H9 (cell line): Measurements from ENCODE around the gene R3HDM4. TPM values are rescaled to one million over a fixed set of nuclear protein-coding genes. Genes with fewer than 3 reads are reported as not detected.
A peak's percentile ranks its signal among the peaks of the same experiment; 100 is the strongest.

Source experiments
- DNase-seq: peaks from one replicate; pipeline ENCODE4 v3.0.0-alpha.2; 2017
- H2AFZ ChIP-seq: one replicate; pipeline ENCODE4 v1.6.1; 2013; ENCODE audit warnings: mild to moderate bottlenecking, low read length, control low read depth, moderate library complexity
- H2AK5ac ChIP-seq: 2 replicates; pipeline ENCODE4 v1.6.1; 2013; ENCODE audit warnings: low read length, control low read depth, mixed read lengths; ENCODE audit not compliant: insufficient read length
- H2BK120ac ChIP-seq: one replicate; pipeline ENCODE4 v1.6.1; 2013; ENCODE audit warnings: low read depth, mild to moderate bottlenecking, low read length, control low read depth, inconsistent platforms; ENCODE audit not compliant: poor library complexity, severe bottlenecking
- H2BK12ac ChIP-seq: 2 replicates; pipeline ENCODE4 v1.6.1; 2013; ENCODE audit warnings: low read length, control low read depth, mixed read lengths, low read depth; ENCODE audit not compliant: insufficient read length
- H2BK15ac ChIP-seq: 2 replicates; pipeline ENCODE4 v1.6.1; 2013; ENCODE audit warnings: low read depth, low read length, control low read depth
- H2BK20ac ChIP-seq: one replicate; pipeline ENCODE4 v1.6.1; 2013; ENCODE audit warnings: low read depth, mild to moderate bottlenecking, low read length, control low read depth, inconsistent platforms; ENCODE audit not compliant: poor library complexity, severe bottlenecking
- H2BK5ac ChIP-seq: 2 replicates; pipeline ENCODE4 v1.6.1; 2013; ENCODE audit warnings: low read length, control low read depth, mixed read lengths; ENCODE audit not compliant: insufficient read length
- H3K14ac ChIP-seq: 2 replicates; pipeline ENCODE4 v1.6.1; 2013; ENCODE audit warnings: low read length, control low read depth; ENCODE audit not compliant: insufficient read depth
- H3K18ac ChIP-seq: 2 replicates; pipeline ENCODE4 v1.6.1; 2013; ENCODE audit warnings: low read depth, mild to moderate bottlenecking, mixed read lengths, low read length, control low read depth; ENCODE audit not compliant: insufficient read length
- H3K23ac ChIP-seq: 2 replicates; pipeline ENCODE4 v1.6.1; 2013; ENCODE audit warnings: low read length, control low read depth, mixed read lengths, low read depth; ENCODE audit not compliant: insufficient read length
- H3K23me2 ChIP-seq: 2 replicates; pipeline ENCODE4 v1.6.1; 2013; ENCODE audit warnings: low read depth, mild to moderate bottlenecking, mixed read lengths, low read length, control low read depth; ENCODE audit not compliant: insufficient read length, poor library complexity, severe bottlenecking
- H3K27ac ChIP-seq: 2 replicates; pipeline ENCODE4 v1.5.1; 2013; ENCODE audit warnings: low read length, control low read depth, mixed read lengths, low read depth; ENCODE audit not compliant: insufficient read length
- H3K27me3 ChIP-seq: 2 replicates; pipeline ENCODE4 v1.6.1; 2013; ENCODE audit warnings: low read length, control low read depth, inconsistent platforms; ENCODE audit not compliant: insufficient read depth
- H3K4ac ChIP-seq: 2 replicates; pipeline ENCODE4 v1.6.1; 2013; ENCODE audit warnings: low read depth, mild to moderate bottlenecking, control low read depth, inconsistent platforms, low read length, moderate library complexity
- H3K4me1 ChIP-seq: 2 replicates; pipeline ENCODE4 v1.6.1; 2013; ENCODE audit warnings: low read length, control low read depth, inconsistent platforms; ENCODE audit not compliant: insufficient read depth
- H3K4me2 ChIP-seq: 2 replicates; pipeline ENCODE4 v1.6.1; 2013; ENCODE audit warnings: low read length, control low read depth, mixed read lengths; ENCODE audit not compliant: insufficient read length, insufficient read depth
- H3K56ac ChIP-seq: 2 replicates; pipeline ENCODE4 v1.6.1; 2013; ENCODE audit warnings: low read depth, mild to moderate bottlenecking, mixed read lengths, low read length, control low read depth; ENCODE audit not compliant: insufficient read length
- H3K79me1 ChIP-seq: 2 replicates; pipeline ENCODE4 v1.6.1; 2013; ENCODE audit warnings: low read depth, mild to moderate bottlenecking, moderate library complexity, low read length, control low read depth, inconsistent platforms; ENCODE audit not compliant: insufficient read depth, poor library complexity, severe bottlenecking
- H3K79me2 ChIP-seq: 2 replicates; pipeline ENCODE4 v1.6.1; 2013; ENCODE audit warnings: low read length, control low read depth, inconsistent platforms; ENCODE audit not compliant: insufficient read depth
- H3K9ac ChIP-seq: 2 replicates; pipeline ENCODE4 v1.6.1; 2013; ENCODE audit warnings: low read length, control low read depth, mixed read lengths; ENCODE audit not compliant: insufficient read length; ENCODE audit errors: extremely low read depth
- H3K9me3 ChIP-seq: one replicate; pipeline ENCODE4 v1.6.1; 2013; ENCODE audit warnings: low read depth, low read length, inconsistent platforms; ENCODE audit not compliant: control insufficient read depth
- H3T11ph ChIP-seq: one replicate; pipeline ENCODE4 v1.6.1; 2013; ENCODE audit warnings: mild to moderate bottlenecking, low read length, control low read depth, inconsistent platforms
- H4K20me1 ChIP-seq: one replicate; pipeline ENCODE4 v1.6.1; 2013; ENCODE audit not compliant: control insufficient read depth, insufficient read length, insufficient read depth
- H4K5ac ChIP-seq: 2 replicates; pipeline ENCODE4 v1.6.1; 2013; ENCODE audit warnings: low read depth, mild to moderate bottlenecking, mixed read lengths, low read length, control low read depth; ENCODE audit not compliant: insufficient read length
- H4K8ac ChIP-seq: replicated peaks from 2 replicates; pipeline ENCODE4 v1.6.1; 2013; ENCODE audit warnings: low read length, control low read depth, mixed read lengths, low read depth; ENCODE audit not compliant: insufficient read length
- H4K91ac ChIP-seq: 2 replicates; pipeline ENCODE4 v1.6.1; 2013; ENCODE audit warnings: low read depth, mild to moderate bottlenecking, moderate library complexity, mixed read lengths, low read length, control low read depth; ENCODE audit not compliant: insufficient read length
- H3K27ac Mint-ChIP-seq, 3 experiments: 2 replicates in 2 of 3; 3 replicates in 1 of 3; pipeline ENCODE4 v1.8.0; 2020 to 2021; ENCODE audit warnings: mixed read lengths in 3 of 3, mild to moderate bottlenecking in 1 of 3, moderate library complexity in 1 of 3
- H3K27me3 Mint-ChIP-seq: 2 replicates; pipeline ENCODE4 v1.8.0; 2021; ENCODE audit warnings: low read depth, mild to moderate bottlenecking, moderate library complexity, mixed read lengths
- H3K36me3 Mint-ChIP-seq, 3 experiments: 2 replicates in 2 of 3; 3 replicates in 1 of 3; pipeline ENCODE4 v1.8.0; 2020 to 2021; ENCODE audit warnings: low read depth in 3 of 3, mixed read lengths in 3 of 3; ENCODE audit not compliant: insufficient read depth in 1 of 3
- H3K4me1 Mint-ChIP-seq, 2 experiments: 2 replicates each; pipeline ENCODE4 v1.8.0; 2020; ENCODE audit warnings: mixed read lengths in 2 of 2
- H3K4me3 Mint-ChIP-seq, 2 experiments: 2 replicates in 1 of 2; 3 replicates in 1 of 2; pipeline ENCODE4 v1.8.0; 2020 to 2021; ENCODE audit warnings: mild to moderate bottlenecking in 2 of 2, mixed read lengths in 2 of 2, moderate library complexity in 1 of 2
- H3K9me3 Mint-ChIP-seq, 2 experiments: 2 replicates in 1 of 2; 3 replicates in 1 of 2; pipeline ENCODE4 v1.8.0; 2020; ENCODE audit warnings: mild to moderate bottlenecking in 2 of 2, mixed read lengths in 2 of 2, moderate library complexity in 1 of 2
- WGBS: extraction: QIAGEN DNeasy Blood & Tissue Kit; methylation state at CpG from one replicate; pipeline ENCODE4 v1.1.7; 2013; ENCODE audit warnings: missing lambda C conversion rate, low lambda C conversion rate, mixed read lengths; ENCODE audit not compliant: insufficient read length; ENCODE audit errors: extremely low coverage; 5-methylcytosine and 5-hydroxymethylcytosine counted together
- total RNA-seq: library from RNA; stranded (reverse); gene quantifications from 2 replicates; pipeline ENCODE4 v1.2.1, GENCODE V29; 2021
- TF ChIP-seq, protein P1 (sequence below): fragments of 200-600 bp; sonication (generic); conservative IDR thresholded peaks from 3 replicates; pipeline ENCODE4 v1.8.0; 2021; ENCODE audit warnings: antibody characterized with exemption, mild to moderate bottlenecking

Gene R3HDM4
- total RNA-seq, 1 experiment from 2014 or later = 66.4 TPM

DNA sequence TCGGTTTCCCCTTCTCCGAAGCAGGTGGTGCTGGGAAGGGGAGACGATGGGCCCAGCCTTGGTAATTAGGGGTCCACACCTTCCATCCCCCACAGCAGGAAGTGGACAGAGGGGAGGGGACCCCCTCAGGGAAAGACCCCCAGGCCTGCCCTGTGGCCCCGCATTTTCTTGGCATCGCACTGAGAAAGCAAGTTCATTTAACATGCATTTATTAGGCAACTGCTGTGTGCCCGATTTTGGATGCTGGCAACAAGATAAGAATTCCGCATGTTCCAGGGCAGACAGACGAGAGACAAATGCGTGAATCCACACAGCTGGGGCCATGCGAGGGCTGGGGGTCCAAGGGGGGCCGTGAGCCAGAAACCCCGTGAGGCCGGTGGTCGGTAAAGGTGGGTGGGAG, 41.3 kb upstream of the R3HDM4 start:
- no peak overlapping the region for H2BK20ac ChIP-seq
- Mint-ChIP-seq H3K27ac (peak overlapping the region in 1 of 3 experiments; percentile 55; a peak in 2 of 7 replicates), H3K36me3 (peaks cover 0 to 7% (median 5%) of the 10 kb centered on the region in 3 experiments; a peak in 5 of 7 replicates), H3K4me3 (no peak overlapping the region), H3K27me3 (no peaks in the 10 kb centered on the region; the same call in 1 of the 2 replicates), H3K9me3 (no peaks in the 10 kb centered on the region), H3K4me1 (peaks cover 6 to 42% of the 10 kb centered on the region in 2 experiments; a peak in 3 of 4 replicates)
- H3K27me3 ChIP-seq = no peaks in the 10 kb centered on the region
- no peak overlapping the region for H2AFZ ChIP-seq
- H3K18ac ChIP-seq = no peak overlapping the region
- H3K4me2 ChIP-seq = no peak overlapping the region
- H3K27ac ChIP-seq = no peak overlapping the region
- H3K23me2 ChIP-seq = no peaks in the 10 kb centered on the region
- H3K9ac ChIP-seq = no peak overlapping the region
- no peak overlapping the region for H2BK15ac ChIP-seq
- no peak overlapping the region for H3K56ac ChIP-seq
- no peak overlapping the region for H4K8ac ChIP-seq
- no peak overlapping the region for H4K5ac ChIP-seq
- H2BK5ac ChIP-seq = no peak overlapping the region
- DNase-seq = no peak
- H3K4me1 ChIP-seq = peaks cover 3% of the 10 kb centered on the region; the same call in 1 of the 2 replicates
- no peak overlapping the region for H4K91ac ChIP-seq
- H3T11ph ChIP-seq = no peak overlapping the region
- WGBS = no CpG with 5 or more reads among the region's 14 CpGs
- no peak overlapping the region for H3K23ac ChIP-seq
- 0 out of 2 replicates have a peak, but pooled peaks cover 3% of the 10 kb centered on the region for H3K79me2 ChIP-seq
- no peak overlapping the region for H2BK120ac ChIP-seq
- no peaks in the 10 kb centered on the region for H4K20me1 ChIP-seq
- H3K14ac ChIP-seq = no peak overlapping the region
- H2AK5ac ChIP-seq = no peak overlapping the region
- TF ChIP-seq, protein P1, sequence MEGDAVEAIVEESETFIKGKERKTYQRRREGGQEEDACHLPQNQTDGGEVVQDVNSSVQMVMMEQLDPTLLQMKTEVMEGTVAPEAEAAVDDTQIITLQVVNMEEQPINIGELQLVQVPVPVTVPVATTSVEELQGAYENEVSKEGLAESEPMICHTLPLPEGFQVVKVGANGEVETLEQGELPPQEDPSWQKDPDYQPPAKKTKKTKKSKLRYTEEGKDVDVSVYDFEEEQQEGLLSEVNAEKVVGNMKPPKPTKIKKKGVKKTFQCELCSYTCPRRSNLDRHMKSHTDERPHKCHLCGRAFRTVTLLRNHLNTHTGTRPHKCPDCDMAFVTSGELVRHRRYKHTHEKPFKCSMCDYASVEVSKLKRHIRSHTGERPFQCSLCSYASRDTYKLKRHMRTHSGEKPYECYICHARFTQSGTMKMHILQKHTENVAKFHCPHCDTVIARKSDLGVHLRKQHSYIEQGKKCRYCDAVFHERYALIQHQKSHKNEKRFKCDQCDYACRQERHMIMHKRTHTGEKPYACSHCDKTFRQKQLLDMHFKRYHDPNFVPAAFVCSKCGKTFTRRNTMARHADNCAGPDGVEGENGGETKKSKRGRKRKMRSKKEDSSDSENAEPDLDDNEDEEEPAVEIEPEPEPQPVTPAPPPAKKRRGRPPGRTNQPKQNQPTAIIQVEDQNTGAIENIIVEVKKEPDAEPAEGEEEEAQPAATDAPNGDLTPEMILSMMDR = no peak
- H2BK12ac ChIP-seq = no peak overlapping the region
- H3K4ac ChIP-seq = no peak overlapping the region
- no peaks in the 10 kb centered on the region for H3K9me3 ChIP-seq
- peaks cover 3% of the 10 kb centered on the region for H3K79me1 ChIP-seq
